Panc1 (cell line): ENCODE results near the gene ASPN. TPM values are rescaled to one million over a fixed set of nuclear protein-coding genes. Genes with fewer than 3 reads are reported as not detected.

Source experiments
- ATAC-seq: fragments of 200-7000 bp; cut with Tn5 transposase; 2 replicates; pipeline ENCODE4 v1.9.1; 2020; ENCODE audit warnings: mild to moderate bottlenecking, moderate library complexity
- BruUV-seq: library from RNA; stranded (reverse); fragments of 400-500 nt; replicated peaks from 2 replicates; lab custom pipeline; 2021; lab: Mats Ljungman, UMichigan
- CTCF ChIA-PET: fragments of 300-600 bp; sonication (Branson Sonifier 250); formaldehyde crosslinking; loops from one replicate; lab custom pipeline; 2022; ENCODE audit warnings: antibody characterized with exemption; lab: Charles Lee
- POLR2A ChIA-PET: fragments of 300-600 bp; sonication (Branson Sonifier 250); formaldehyde crosslinking; loops from one replicate; lab custom pipeline; 2022; ENCODE audit warnings: antibody characterized with exemption; lab: Charles Lee
- DNase-seq: peaks from one replicate; pipeline ENCODE4 v3.0.0-alpha.2; 2010; ENCODE audit warnings: low read depth, low spot score
- H3K27ac ChIP-seq: 2 replicates; pipeline ENCODE4 v1.5.1; 2011; ENCODE audit warnings: mild to moderate bottlenecking, low read length, inconsistent platforms
- H3K27me3 ChIP-seq: fragments of 200-500 bp; sonication (Bioruptor generic); 2 replicates; pipeline ENCODE4 v1.6.0; 2014; ENCODE audit warnings: low read length, inconsistent platforms; ENCODE audit not compliant: control insufficient read depth, insufficient read depth
- H3K36me3 ChIP-seq: fragments of 200-500 bp; sonication (Bioruptor generic); 2 replicates; pipeline ENCODE4 v1.5.1; 2014; ENCODE audit warnings: inconsistent platforms, mild to moderate bottlenecking, low read length, moderate library complexity; ENCODE audit not compliant: control insufficient read depth, insufficient read depth
- H3K4me1 ChIP-seq: 2 replicates; pipeline ENCODE4 v1.5.1; 2011; ENCODE audit warnings: inconsistent platforms, mild to moderate bottlenecking, low read length, moderate library complexity; ENCODE audit not compliant: control insufficient read depth, insufficient read depth
- H3K4me3 ChIP-seq, 2 experiments: 2 replicates each; pipeline ENCODE4 v1.5.1; 2011 to 2012; ENCODE audit warnings: low read depth in 2 of 2, low read length in 2 of 2, mild to moderate bottlenecking in 2 of 2, inconsistent platforms in 1 of 2, moderate library complexity in 1 of 2
- H3K9me3 ChIP-seq: fragments of 200-500 bp; sonication (Bioruptor generic); 2 replicates; pipeline ENCODE4 v1.5.1; 2014; ENCODE audit warnings: low read depth, mild to moderate bottlenecking, inconsistent platforms, low read length, moderate library complexity; ENCODE audit not compliant: control insufficient read depth, insufficient read depth
- POLR2AphosphoS5 ChIP-seq: IDR thresholded peaks from 2 replicates; pipeline ENCODE4 v1.6.1; 2012; ENCODE audit warnings: mild to moderate bottlenecking, low read depth, low read length, moderate library complexity
- SIN3A ChIP-seq: IDR thresholded peaks from 2 replicates; pipeline ENCODE4 v1.6.1; 2012; ENCODE audit warnings: low read depth, mild to moderate bottlenecking, low read length, moderate library complexity, borderline replicate concordance; ENCODE audit not compliant: insufficient read depth
- TCF7L2 ChIP-seq: IDR thresholded peaks from 2 replicates; pipeline ENCODE4 v1.6.1; 2011; ENCODE audit warnings: mild to moderate bottlenecking, low read depth, low read length, inconsistent platforms
- in situ Hi-C: cut with HindIII; loops from 2 replicates; pipeline ENCODE4 v1.10.0; 2016; ENCODE audit warnings: low sequenced_read_pairs, low pct_unique_long_range_greater_than_20kb
- intact Hi-C: fragments of 100-400 bp; cut with micrococcal nuclease; formaldehyde crosslinking; loops from one replicate; pipeline ENCODE4 v1.10.0; 2022; ENCODE audit not compliant: unreplicated experiment
- total RNA-seq: library from RNA; stranded (reverse); gene quantifications from one replicate; pipeline ENCODE4 v1.2.1, GENCODE V29; 2021; ENCODE audit not compliant: unreplicated experiment
- TF ChIP-seq, protein P1 (sequence below): fragments of 450-650 bp; IDR thresholded peaks from 2 replicates; pipeline ENCODE4 v1.5.1; 2017; ENCODE audit warnings: mild to moderate bottlenecking
- TF ChIP-seq, protein P2 (sequence below), 2 experiments: IDR thresholded peaks; 2 replicates each; pipeline ENCODE4 v1.6.1; 2011 to 2012; ENCODE audit warnings: low read depth in 2 of 2, control low read depth in 1 of 2, low read length in 1 of 2, mild to moderate bottlenecking in 1 of 2, moderate library complexity in 1 of 2; ENCODE audit not compliant: insufficient read depth in 1 of 2

Gene ASPN
- total RNA-seq, 1 experiment from 2014 or later = not detected

DNA sequence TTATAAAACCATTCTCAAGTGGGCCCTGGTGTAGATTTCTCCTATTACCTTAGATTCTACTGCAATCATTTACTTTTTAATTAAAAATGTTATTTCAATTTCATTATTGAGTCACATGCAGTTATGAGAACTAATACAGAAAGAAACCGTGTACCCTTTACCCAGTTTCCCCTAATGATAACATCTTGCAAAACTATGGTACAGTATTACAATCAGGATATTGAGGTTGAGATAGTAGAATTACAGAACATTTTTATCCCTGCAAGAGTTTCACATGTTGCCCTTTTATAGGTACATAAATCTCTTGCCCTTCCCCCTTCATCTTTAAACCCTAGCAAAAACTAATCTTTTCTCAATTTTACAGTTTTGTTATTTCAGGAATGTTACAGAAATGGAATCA is 47.0 kb downstream of the ASPN start:
- Histone ChIP-seq H3K36me3 (no peaks in the 10 kb centered on the region), H3K27me3 (no peaks in the 10 kb centered on the region), H3K9me3 (no peaks in the 10 kb centered on the region), H3K4me3 (no peak overlapping the region), H3K27ac (no peak overlapping the region), H3K4me1 (no peaks in the 10 kb centered on the region)
- DNase-seq = no peak
- no peak for ATAC-seq
- ChIA-PET POLR2A (no interaction called here), CTCF (no interaction called here)
- TF ChIP-seq, protein P1, sequence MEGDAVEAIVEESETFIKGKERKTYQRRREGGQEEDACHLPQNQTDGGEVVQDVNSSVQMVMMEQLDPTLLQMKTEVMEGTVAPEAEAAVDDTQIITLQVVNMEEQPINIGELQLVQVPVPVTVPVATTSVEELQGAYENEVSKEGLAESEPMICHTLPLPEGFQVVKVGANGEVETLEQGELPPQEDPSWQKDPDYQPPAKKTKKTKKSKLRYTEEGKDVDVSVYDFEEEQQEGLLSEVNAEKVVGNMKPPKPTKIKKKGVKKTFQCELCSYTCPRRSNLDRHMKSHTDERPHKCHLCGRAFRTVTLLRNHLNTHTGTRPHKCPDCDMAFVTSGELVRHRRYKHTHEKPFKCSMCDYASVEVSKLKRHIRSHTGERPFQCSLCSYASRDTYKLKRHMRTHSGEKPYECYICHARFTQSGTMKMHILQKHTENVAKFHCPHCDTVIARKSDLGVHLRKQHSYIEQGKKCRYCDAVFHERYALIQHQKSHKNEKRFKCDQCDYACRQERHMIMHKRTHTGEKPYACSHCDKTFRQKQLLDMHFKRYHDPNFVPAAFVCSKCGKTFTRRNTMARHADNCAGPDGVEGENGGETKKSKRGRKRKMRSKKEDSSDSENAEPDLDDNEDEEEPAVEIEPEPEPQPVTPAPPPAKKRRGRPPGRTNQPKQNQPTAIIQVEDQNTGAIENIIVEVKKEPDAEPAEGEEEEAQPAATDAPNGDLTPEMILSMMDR = no peak
- TF ChIP-seq, protein P2, sequence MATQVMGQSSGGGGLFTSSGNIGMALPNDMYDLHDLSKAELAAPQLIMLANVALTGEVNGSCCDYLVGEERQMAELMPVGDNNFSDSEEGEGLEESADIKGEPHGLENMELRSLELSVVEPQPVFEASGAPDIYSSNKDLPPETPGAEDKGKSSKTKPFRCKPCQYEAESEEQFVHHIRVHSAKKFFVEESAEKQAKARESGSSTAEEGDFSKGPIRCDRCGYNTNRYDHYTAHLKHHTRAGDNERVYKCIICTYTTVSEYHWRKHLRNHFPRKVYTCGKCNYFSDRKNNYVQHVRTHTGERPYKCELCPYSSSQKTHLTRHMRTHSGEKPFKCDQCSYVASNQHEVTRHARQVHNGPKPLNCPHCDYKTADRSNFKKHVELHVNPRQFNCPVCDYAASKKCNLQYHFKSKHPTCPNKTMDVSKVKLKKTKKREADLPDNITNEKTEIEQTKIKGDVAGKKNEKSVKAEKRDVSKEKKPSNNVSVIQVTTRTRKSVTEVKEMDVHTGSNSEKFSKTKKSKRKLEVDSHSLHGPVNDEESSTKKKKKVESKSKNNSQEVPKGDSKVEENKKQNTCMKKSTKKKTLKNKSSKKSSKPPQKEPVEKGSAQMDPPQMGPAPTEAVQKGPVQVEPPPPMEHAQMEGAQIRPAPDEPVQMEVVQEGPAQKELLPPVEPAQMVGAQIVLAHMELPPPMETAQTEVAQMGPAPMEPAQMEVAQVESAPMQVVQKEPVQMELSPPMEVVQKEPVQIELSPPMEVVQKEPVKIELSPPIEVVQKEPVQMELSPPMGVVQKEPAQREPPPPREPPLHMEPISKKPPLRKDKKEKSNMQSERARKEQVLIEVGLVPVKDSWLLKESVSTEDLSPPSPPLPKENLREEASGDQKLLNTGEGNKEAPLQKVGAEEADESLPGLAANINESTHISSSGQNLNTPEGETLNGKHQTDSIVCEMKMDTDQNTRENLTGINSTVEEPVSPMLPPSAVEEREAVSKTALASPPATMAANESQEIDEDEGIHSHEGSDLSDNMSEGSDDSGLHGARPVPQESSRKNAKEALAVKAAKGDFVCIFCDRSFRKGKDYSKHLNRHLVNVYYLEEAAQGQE (IDR thresholded peaks at IDR 0.05; ENCODE audit: insufficient read depth in 1 of 2, low read depth in 2 of 2, low read length in 1 of 2) = no peak
- no peak for TF ChIP-seq POLR2AphosphoS5
- no peak for TF ChIP-seq SIN3A
- TF ChIP-seq TCF7L2 = no peak
- intact Hi-C loops (no loop called here), in situ Hi-C loops (no loop called here)
- no TSS peak for BruUV-seq

DNA sequence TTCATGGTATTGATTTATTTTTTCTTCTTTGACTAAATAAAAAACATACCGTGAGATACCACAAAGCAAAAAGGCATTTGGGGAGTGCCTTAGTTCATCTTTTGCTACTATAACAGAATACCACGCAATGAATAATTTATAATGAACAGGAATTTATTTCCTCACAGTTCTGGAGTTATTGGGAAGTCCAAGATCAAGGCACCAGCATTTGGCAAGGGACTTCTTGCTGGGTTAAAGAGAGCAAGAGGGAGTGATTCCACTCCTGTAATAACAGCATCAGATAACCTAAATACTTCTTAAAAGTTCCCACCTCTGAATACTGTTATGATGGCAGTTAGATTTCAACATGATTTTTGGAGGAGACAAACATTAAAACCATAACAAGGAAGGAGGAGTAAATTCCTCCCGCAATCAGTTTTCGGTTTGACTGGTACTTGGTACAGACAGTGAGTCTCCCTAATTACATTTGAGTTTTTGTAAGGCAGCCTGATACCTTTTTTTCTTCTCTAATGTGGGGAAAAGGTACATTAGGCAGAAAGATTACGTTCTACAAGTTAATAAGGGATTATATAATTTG is 49.2 kb downstream of the ASPN start:
- no peak for TF ChIP-seq POLR2AphosphoS5
- TF ChIP-seq, protein P2 (IDR thresholded peaks at IDR 0.05; ENCODE audit: insufficient read depth in 1 of 2, low read depth in 2 of 2, low read length in 1 of 2) = no peak
- TF ChIP-seq TCF7L2 = no peak
- TF ChIP-seq SIN3A = no peak
- TF ChIP-seq, protein P1 = no peak
- no TSS peak for BruUV-seq
- DNase-seq (no peak), ATAC-seq (no peak)
- Histone ChIP-seq H3K4me1 (no peaks in the 10 kb centered on the region), H3K36me3 (no peaks in the 10 kb centered on the region), H3K9me3 (no peaks in the 10 kb centered on the region), H3K27me3 (no peaks in the 10 kb centered on the region), H3K4me3 (no peak overlapping the region), H3K27ac (no peak overlapping the region)
- ChIA-PET CTCF (no interaction called here), POLR2A (no interaction called here)
- in situ Hi-C loops = no loop called here
- intact Hi-C loops = no loop called here
